Psoas muscle (tissue), 8 donors: ENCODE data around the gene EVC2. TPM values are rescaled to one million over a fixed set of nuclear protein-coding genes. Genes with fewer than 3 reads are reported as not detected.

Experiments
- ATAC-seq, 4 donors: fragments of 200-7000 bp; cut with Tn5 transposase; one replicate each; pipeline ENCODE4 v1.9.1; 2020; ENCODE audit warnings: moderate library complexity in 3 of 4, mild to moderate bottlenecking in 2 of 4
- DNase-seq, 2 donors: peaks; one replicate each; pipeline ENCODE4 v3.0.0-alpha.2; 2020
- H3K27ac ChIP-seq: fragments of 200-600 bp; one replicate; pipeline ENCODE4 v1.8.0; 2022
- H3K27me3 ChIP-seq, 3 donors: fragments of 200-600 bp in 1 of 3; one replicate each; pipeline versions ENCODE4 v1.6.1 to v1.8.0; 2013 to 2022; ENCODE audit warnings: low read length in 2 of 3, mild to moderate bottlenecking in 2 of 3, moderate library complexity in 1 of 3; ENCODE audit not compliant: insufficient read depth in 3 of 3
- H3K36me3 ChIP-seq, 2 donors: fragments of 200-600 bp in 1 of 2; one replicate each; pipeline versions ENCODE4 v1.6.1 to v1.8.0; 2013 to 2022; ENCODE audit warnings: low read depth in 1 of 2, mild to moderate bottlenecking in 1 of 2, moderate library complexity in 1 of 2; ENCODE audit not compliant: insufficient read depth in 1 of 2
- H3K4me1 ChIP-seq: fragments of 200-600 bp; one replicate; pipeline ENCODE4 v1.8.0; 2022
- H3K4me3 ChIP-seq: fragments of 200-600 bp; one replicate; pipeline ENCODE4 v1.8.0; 2022; ENCODE audit warnings: mild to moderate bottlenecking
- H3K9me3 ChIP-seq: fragments of 200-600 bp; one replicate; pipeline ENCODE4 v1.8.0; 2022
- WGBS, 3 donors: extraction: QIAGEN DNeasy Blood & Tissue Kit; methylation state at CpG; one replicate each; pipeline versions ENCODE4 v1.1.6 to v1.1.7; 2013; 5-methylcytosine and 5-hydroxymethylcytosine counted together
- intact Hi-C, 2 donors: fragments of 100-400 bp; cut with DNase I; formaldehyde crosslinking; loops; one replicate each; pipeline versions ENCODE4 v1.11.0 to v1.14.2; 2022
- polyA plus RNA-seq, 3 donors: library from polyadenylated mRNA; stranded (reverse); fragments of 200-250 nt; gene quantifications; one replicate each; pipeline ENCODE4 v1.2.3, GENCODE V29; 2013
- total RNA-seq, 4 donors: library from RNA; stranded (reverse); fragmentation: NEBNext Ultra II Directional in 2 of 4; extraction: Animal tissue kit (Norgen Biotek cat#: 25700) in 2 of 4; gene quantifications; one replicate each; pipeline versions ENCODE4 v1.2.1 to v1.2.4, GENCODE V29; 2021 to 2023
- TF ChIP-seq, protein P1 (sequence below): fragments of 200-600 bp; IDR thresholded peaks from one replicate; pipeline ENCODE4 v1.8.0; 2022; ENCODE audit warnings: antibody characterized with exemption
- donor health status: healthy with polysubstance abuse.
- donor health status: DM: no; HTN: no; CAD: no; lungs with moderate emphysema.
- donor health status: Bipolar disorder and iron deficiency.
- donor health status: healthy.
- donor health status: DM: yes; HTN: yes; CAD: no.
- donor health status: DM: no; HTN: no; CAD: no.
- donor health status: DM: no; HTN: no; CAD: no.
- donor health status: DM: yes; HTN: yes; CAD: no.

Gene EVC2
- total and polyA plus RNA-seq, 7 donors: 0.24 to 1.0 (median 0.44) TPM

DNA sequence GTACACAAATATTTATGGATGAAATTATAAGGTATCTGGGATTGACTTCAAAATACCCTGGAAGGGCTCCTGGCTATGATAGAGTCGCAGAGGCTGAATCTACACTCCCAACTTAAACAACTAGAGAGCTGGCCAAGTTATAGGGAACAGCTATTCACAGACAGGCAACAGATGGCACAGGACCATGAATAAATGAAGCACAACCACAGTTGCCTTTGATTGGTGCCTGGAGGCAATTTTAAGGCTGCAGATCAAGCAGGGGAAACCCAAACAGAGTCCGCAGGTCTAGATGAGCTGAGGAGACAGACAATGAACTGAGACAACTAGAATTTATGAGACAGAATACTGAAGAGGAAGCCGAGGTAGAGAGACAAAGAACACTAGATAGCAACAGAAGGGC lies 155.9 kb downstream of the EVC2 start:
- WGBS, 3 donors: 85 to 90% (median 87%) methylated on average over 3 of the region's 3 CpGs
- no peak overlapping the region for H3K27ac ChIP-seq
- ATAC-seq (no peak), DNase-seq (no peak)
- no peaks in the 10 kb centered on the region for H3K9me3 ChIP-seq
- no peak overlapping the region for H3K4me3 ChIP-seq
- H3K27me3 ChIP-seq: no peaks in the 10 kb centered on the region
- intact Hi-C loops: no loop called here
- H3K36me3 ChIP-seq: no peaks in the 10 kb centered on the region
- TF ChIP-seq, protein P1, sequence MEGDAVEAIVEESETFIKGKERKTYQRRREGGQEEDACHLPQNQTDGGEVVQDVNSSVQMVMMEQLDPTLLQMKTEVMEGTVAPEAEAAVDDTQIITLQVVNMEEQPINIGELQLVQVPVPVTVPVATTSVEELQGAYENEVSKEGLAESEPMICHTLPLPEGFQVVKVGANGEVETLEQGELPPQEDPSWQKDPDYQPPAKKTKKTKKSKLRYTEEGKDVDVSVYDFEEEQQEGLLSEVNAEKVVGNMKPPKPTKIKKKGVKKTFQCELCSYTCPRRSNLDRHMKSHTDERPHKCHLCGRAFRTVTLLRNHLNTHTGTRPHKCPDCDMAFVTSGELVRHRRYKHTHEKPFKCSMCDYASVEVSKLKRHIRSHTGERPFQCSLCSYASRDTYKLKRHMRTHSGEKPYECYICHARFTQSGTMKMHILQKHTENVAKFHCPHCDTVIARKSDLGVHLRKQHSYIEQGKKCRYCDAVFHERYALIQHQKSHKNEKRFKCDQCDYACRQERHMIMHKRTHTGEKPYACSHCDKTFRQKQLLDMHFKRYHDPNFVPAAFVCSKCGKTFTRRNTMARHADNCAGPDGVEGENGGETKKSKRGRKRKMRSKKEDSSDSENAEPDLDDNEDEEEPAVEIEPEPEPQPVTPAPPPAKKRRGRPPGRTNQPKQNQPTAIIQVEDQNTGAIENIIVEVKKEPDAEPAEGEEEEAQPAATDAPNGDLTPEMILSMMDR: no peak
- H3K4me1 ChIP-seq: no peaks in the 10 kb centered on the region

DNA sequence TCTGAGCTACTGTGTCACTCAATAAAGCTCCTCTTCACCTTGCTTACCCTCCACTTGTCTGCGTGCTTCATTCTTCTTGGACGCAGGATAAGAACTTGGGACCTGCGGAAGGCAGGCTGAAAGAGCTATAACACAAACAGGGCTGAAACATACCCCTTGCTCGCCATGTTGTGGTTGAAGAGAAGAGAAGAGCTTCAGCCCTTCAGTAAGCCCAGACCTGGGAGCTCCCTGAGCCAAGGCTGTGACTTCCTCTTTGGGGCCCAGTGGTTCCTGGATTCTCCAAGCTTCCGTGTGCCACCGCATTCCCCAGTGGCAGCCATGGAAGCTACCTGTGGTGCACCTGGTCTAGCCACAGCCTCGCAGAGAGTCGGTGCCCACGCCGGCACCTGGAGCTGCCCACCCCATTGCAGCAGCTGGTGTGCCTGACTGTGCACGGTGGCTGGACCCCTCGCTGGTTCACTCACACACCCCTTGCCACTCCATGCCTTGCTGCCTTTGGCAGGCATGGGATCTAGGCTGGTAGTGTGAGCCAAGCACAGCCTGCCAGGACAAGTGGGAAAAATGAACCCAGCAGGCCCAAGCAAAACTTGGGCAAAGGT lies 160.6 kb downstream of the EVC2 start:
- Histone ChIP-seq H3K27me3 (no peaks in the 10 kb centered on the region), H3K9me3 (no peaks in the 10 kb centered on the region), H3K4me3 (no peak overlapping the region), H3K27ac (no peak overlapping the region), H3K36me3 (no peaks in the 10 kb centered on the region), H3K4me1 (no peaks in the 10 kb centered on the region)
- WGBS, 3 donors: 96 to 98% (median 98%) methylated on average over 11 to 12 of the region's 12 CpGs
- no peak for ATAC-seq
- intact Hi-C loops: no loop called here
- TF ChIP-seq, protein P1: no peak
- no peak for DNase-seq

DNA sequence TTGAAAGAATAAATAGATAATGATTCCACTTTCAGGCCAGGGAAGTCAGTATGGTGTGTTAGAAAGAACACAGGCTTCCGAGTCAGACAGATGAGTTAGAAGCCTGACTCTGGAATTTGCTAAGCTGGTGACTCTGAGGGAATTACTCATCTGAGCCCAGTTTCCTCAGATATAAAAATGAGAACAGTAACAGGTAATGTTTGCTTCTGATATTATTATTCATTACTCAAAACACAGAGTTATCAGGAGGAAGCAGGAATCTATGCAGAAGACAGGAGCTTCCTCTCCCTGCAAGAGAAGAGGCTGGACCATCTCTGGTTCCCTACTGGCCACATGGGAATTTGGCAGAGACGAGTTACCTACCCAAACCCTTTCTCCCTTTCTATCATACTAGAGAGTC lies 163.1 kb downstream of the EVC2 start:
- Histone ChIP-seq H3K36me3 (no peaks in the 10 kb centered on the region), H3K4me1 (no peaks in the 10 kb centered on the region), H3K4me3 (no peak overlapping the region), H3K9me3 (no peaks in the 10 kb centered on the region), H3K27me3 (no peaks in the 10 kb centered on the region), H3K27ac (no peak overlapping the region)
- TF ChIP-seq, protein P1: no peak
- ATAC-seq (no peak), DNase-seq (no peak)
- intact Hi-C loops: no loop called here
- 54 to 60% (median 60%) methylated on average over 2 of the region's 2 CpGs for WGBS, 3 donors

DNA sequence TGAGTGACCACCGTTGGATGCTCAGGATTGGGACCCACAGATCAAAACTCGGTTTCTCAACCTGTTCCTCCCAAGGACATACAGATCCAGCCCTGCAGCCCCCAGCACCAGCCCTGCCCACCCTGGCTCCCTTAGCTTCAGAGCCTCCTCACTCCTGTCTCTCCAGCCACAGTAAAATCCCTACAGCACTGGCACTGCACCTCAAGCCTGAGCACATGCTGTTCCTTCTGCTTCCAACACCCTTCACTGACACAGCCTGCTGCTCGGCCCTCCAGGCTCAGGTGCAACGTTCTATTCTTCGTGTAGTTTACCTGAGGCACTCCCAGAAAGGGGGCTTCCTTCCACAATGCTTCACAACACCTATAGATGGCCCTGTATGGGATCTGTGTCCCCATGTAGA lies 163.6 kb downstream of the EVC2 start:
- WGBS, 3 donors: 65 to 81% (median 67%) methylated on average over 5 of the region's 5 CpGs
- intact Hi-C loops: no loop called here

More for the DNA sequence above, 163.6 kb downstream of the EVC2 start:
- Histone ChIP-seq H3K27ac (no peak overlapping the region), H3K4me1 (no peaks in the 10 kb centered on the region), H3K4me3 (no peak overlapping the region), H3K36me3 (no peaks in the 10 kb centered on the region), H3K27me3 (no peaks in the 10 kb centered on the region), H3K9me3 (no peaks in the 10 kb centered on the region)
- no peak for DNase-seq
- ATAC-seq: no peak
- TF ChIP-seq, protein P1: no peak
